RWPE2 (cell line): ENCODE measurements around the gene ROCK2.

ENCODE experiments used
- ATAC-seq: fragments of 200-7000 bp; cut with Tn5 transposase; 3 replicates; pipeline ENCODE4 v1.9.1; 2021; ENCODE audit warnings: low read depth
- DNase-seq: peaks from one replicate; pipeline ENCODE4 v3.0.0-alpha.2; 2020; ENCODE audit warnings: low spot score
- H3K27ac ChIP-seq: fragments of 450-650 bp; 2 replicates; pipeline ENCODE4 v1.5.1; 2017; ENCODE audit warnings: mild to moderate bottlenecking; ENCODE audit not compliant: poor library complexity, severe bottlenecking
- H3K27me3 ChIP-seq: fragments of 250-450 bp; sonication (Bioruptor Pico); 2 replicates; pipeline ENCODE4 v1.5.1; 2021; ENCODE audit warnings: mild to moderate bottlenecking, moderate library complexity; ENCODE audit not compliant: insufficient read depth, poor library complexity, severe bottlenecking
- H3K36me3 ChIP-seq: fragments of 250-450 bp; sonication (Bioruptor Pico); 2 replicates; pipeline ENCODE4 v1.5.1; 2020; ENCODE audit warnings: low read depth, mild to moderate bottlenecking, moderate library complexity
- H3K4me1 ChIP-seq: fragments of 250-450 bp; sonication (Bioruptor Pico); 2 replicates; pipeline ENCODE4 v1.5.1; 2021; ENCODE audit warnings: mild to moderate bottlenecking, moderate library complexity; ENCODE audit not compliant: insufficient read depth, poor library complexity, severe bottlenecking
- H3K4me3 ChIP-seq: fragments of 250-450 bp; sonication (Bioruptor Pico); 2 replicates; pipeline ENCODE4 v1.5.1; 2021; ENCODE audit warnings: mild to moderate bottlenecking, moderate library complexity; ENCODE audit not compliant: severe bottlenecking
- H3K9me3 ChIP-seq: fragments of 250-450 bp; sonication (Bioruptor Pico); 2 replicates; pipeline ENCODE4 v1.5.1; 2021; ENCODE audit warnings: mild to moderate bottlenecking, moderate library complexity; ENCODE audit not compliant: severe bottlenecking
- CTCF ChIP-seq: fragments of 450-650 bp; IDR thresholded peaks from one replicate; pipeline ENCODE4 v1.5.1; 2017; ENCODE audit warnings: mild to moderate bottlenecking, moderate library complexity; ENCODE audit not compliant: poor library complexity, severe bottlenecking

The ROCK2 gene

GRCh38 chr2:11187731-11188130, 156.7 kb downstream of the ROCK2 start:
- Histone ChIP-seq H3K27ac (no peak overlapping the region), H3K27me3 (no peaks in the 10 kb centered on the region), H3K36me3 (peaks cover 56% of the 10 kb centered on the region), H3K4me1 (peaks cover 4% of the 10 kb centered on the region), H3K9me3 (no peaks in the 10 kb centered on the region), H3K4me3 (no peak overlapping the region)
- ATAC-seq (no peak), DNase-seq (no peak)
- TF ChIP-seq CTCF, result no peak

- Histone ChIP-seq H3K4me3 (no peak overlapping the region), H3K4me1 (peaks cover 4% of the 10 kb centered on the region), H3K27ac (no peak overlapping the region), H3K9me3 (no peaks in the 10 kb centered on the region), H3K36me3 (peaks cover 56% of the 10 kb centered on the region), H3K27me3 (no peaks in the 10 kb centered on the region)
- no peak for TF ChIP-seq CTCF
- peak; percentile 75 for ATAC-seq
- no peak for DNase-seq
Measured at GRCh38 chr2:11187083-11187619, 157.3 kb downstream of the ROCK2 start.

GRCh38 chr2:11186145-11186544, 158.3 kb downstream of the ROCK2 start:
- H3K36me3 ChIP-seq, result peaks cover 51% of the 10 kb centered on the region
- peaks cover 4% of the 10 kb centered on the region for H3K4me1 ChIP-seq
- DNase-seq (no peak), ATAC-seq (no peak)
- H3K27ac ChIP-seq, result no peak overlapping the region
- H3K27me3 ChIP-seq, result no peaks in the 10 kb centered on the region
- H3K4me3 ChIP-seq, result no peak overlapping the region
- no peaks in the 10 kb centered on the region for H3K9me3 ChIP-seq
- TF ChIP-seq CTCF, result no peak

- H3K9me3 ChIP-seq, result no peaks in the 10 kb centered on the region
- H3K4me1 ChIP-seq, result peaks cover 4% of the 10 kb centered on the region
- no peak overlapping the region for H3K4me3 ChIP-seq
- H3K27me3 ChIP-seq, result no peaks in the 10 kb centered on the region
- ATAC-seq, result no peak
- peaks cover 39% of the 10 kb centered on the region for H3K36me3 ChIP-seq
- no peak overlapping the region for H3K27ac ChIP-seq
- TF ChIP-seq CTCF, result no peak
- DNase-seq, result no peak
Measured at GRCh38 chr2:11182951-11183350, 161.5 kb downstream of the ROCK2 start.

- DNase-seq (no peak), ATAC-seq (no peak)
- Histone ChIP-seq H3K4me1 (no peaks in the 10 kb centered on the region), H3K27me3 (no peaks in the 10 kb centered on the region), H3K27ac (no peak overlapping the region), H3K36me3 (peaks cover 34% of the 10 kb centered on the region), H3K9me3 (no peaks in the 10 kb centered on the region), H3K4me3 (no peak overlapping the region)
- TF ChIP-seq CTCF, result no peak
Measured at GRCh38 chr2:11180653-11181052, 163.8 kb downstream of the ROCK2 start.
